GM12873 (cell line): ENCODE measurements around the gene USP28.

Experiments used
- TF ChIP-seq, protein P1 (sequence below): IDR thresholded peaks from 2 replicates; pipeline ENCODE4 v1.5.1; 2012; ENCODE audit warnings: low read depth, mild to moderate bottlenecking, moderate library complexity, low read length, control low read depth; ENCODE audit not compliant: insufficient read depth; ENCODE audit errors: missing control alignments

Gene USP28

GRCh38 chr11:113831314-113831713 lies 44.1 kb downstream of the USP28 start:
- TF ChIP-seq, protein P1, sequence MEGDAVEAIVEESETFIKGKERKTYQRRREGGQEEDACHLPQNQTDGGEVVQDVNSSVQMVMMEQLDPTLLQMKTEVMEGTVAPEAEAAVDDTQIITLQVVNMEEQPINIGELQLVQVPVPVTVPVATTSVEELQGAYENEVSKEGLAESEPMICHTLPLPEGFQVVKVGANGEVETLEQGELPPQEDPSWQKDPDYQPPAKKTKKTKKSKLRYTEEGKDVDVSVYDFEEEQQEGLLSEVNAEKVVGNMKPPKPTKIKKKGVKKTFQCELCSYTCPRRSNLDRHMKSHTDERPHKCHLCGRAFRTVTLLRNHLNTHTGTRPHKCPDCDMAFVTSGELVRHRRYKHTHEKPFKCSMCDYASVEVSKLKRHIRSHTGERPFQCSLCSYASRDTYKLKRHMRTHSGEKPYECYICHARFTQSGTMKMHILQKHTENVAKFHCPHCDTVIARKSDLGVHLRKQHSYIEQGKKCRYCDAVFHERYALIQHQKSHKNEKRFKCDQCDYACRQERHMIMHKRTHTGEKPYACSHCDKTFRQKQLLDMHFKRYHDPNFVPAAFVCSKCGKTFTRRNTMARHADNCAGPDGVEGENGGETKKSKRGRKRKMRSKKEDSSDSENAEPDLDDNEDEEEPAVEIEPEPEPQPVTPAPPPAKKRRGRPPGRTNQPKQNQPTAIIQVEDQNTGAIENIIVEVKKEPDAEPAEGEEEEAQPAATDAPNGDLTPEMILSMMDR = no peak

GRCh38 chr11:113829751-113830150 lies 45.6 kb downstream of the USP28 start:
- TF ChIP-seq, protein P1 = no peak

- TF ChIP-seq, protein P1 = no peak
These were observed 47.2 kb downstream of the USP28 start for GRCh38 chr11:113828191-113828590.

- TF ChIP-seq, protein P1 = no peak
These were observed 47.9 kb downstream of the USP28 start for GRCh38 chr11:113827477-113827876.

GRCh38 chr11:113818426-113818825 lies 56.9 kb downstream of the USP28 start:
- TF ChIP-seq, protein P1 = no peak

GRCh38 chr11:113817626-113818025 lies 57.7 kb downstream of the USP28 start:
- TF ChIP-seq, protein P1 = no peak

DNA sequence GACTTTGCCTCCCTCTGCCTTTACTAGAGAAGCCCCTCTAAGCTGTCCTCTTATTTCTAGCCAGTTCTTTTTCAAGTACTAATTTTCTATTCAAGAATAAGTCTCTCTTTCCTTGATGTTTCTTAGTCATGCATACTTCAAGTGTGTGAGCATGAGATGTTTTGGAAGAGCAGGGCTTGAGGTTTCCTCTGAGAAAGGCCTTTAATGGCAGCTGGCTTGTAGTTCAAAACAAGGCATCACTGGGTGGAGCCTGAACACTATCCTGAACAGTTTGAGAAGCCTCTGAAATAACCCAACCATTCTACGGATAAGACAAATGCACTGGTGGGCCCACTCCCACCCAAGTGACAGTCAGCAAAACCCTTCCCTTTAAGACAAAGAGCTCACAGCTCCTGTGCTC lies 58.2 kb downstream of the USP28 start:
- TF ChIP-seq, protein P1 = no peak

DNA sequence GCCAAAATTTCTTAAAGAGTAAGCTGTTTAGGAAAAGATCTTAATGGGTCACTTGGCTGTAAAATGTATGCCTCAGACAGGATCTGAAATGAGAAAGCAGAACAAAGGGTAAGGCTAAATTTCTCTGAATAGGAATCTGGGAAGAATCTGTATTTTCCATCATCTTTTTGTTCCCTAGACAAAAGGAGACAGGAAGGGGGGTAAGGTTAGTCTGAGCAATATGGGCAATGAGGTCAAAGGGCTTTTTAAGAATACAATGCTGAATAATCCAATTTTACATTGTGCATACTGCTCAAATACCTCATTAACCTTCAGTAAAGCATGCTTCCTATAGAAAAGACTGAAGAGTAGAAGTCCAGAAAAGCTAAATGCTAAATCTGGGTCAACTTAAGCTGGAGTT lies 61.2 kb downstream of the USP28 start:
- TF ChIP-seq, protein P1 = no peak
